KG1 (cell line): ENCODE results near the gene PPP1R13B.
"Not testable (repeated sequence)": the region's sequence is repeated elsewhere in the genome, so short reads cannot be mapped to it uniquely, and the experiment has no call there.

Experiments used
- DNase-seq: peaks from one replicate; lab custom pipeline; 2025; lab: John Stamatoyannopoulos, UW

Gene PPP1R13B

GRCh38 chr14:103698380-103699260, 148.8 kb downstream of the PPP1R13B start:
- DNase-seq = no peak

- no peak for DNase-seq
These were observed 149.6 kb downstream of the PPP1R13B start for GRCh38 chr14:103697603-103698379.

- no peak for DNase-seq
These were observed 150.2 kb downstream of the PPP1R13B start for GRCh38 chr14:103697206-103697602.

GRCh38 chr14:103696466-103697071, 150.8 kb downstream of the PPP1R13B start:
- DNase-seq = no peak

- no peak for DNase-seq
These were observed 151.3 kb downstream of the PPP1R13B start for GRCh38 chr14:103696070-103696402.

GRCh38 chr14:103695296-103696069, 151.9 kb downstream of the PPP1R13B start:
- DNase-seq = no peak

- DNase-seq = no peak
These were observed 152.8 kb downstream of the PPP1R13B start for GRCh38 chr14:103694572-103695026.

GRCh38 chr14:103693515-103693914, 153.9 kb downstream of the PPP1R13B start:
- no peak for DNase-seq

GRCh38 chr14:103692871-103693270, 154.5 kb downstream of the PPP1R13B start:
- no peak for DNase-seq

- DNase-seq = no peak
These were observed 155.2 kb downstream of the PPP1R13B start for GRCh38 chr14:103692159-103692558.

GRCh38 chr14:103691655-103692054, 155.7 kb downstream of the PPP1R13B start:
- DNase-seq = not testable (repeated sequence)

- DNase-seq = no peak
These were observed 157.0 kb downstream of the PPP1R13B start for GRCh38 chr14:103690332-103690731.

- no peak for DNase-seq
These were observed 158.2 kb downstream of the PPP1R13B start for GRCh38 chr14:103688906-103689902.

GRCh38 chr14:103688441-103688840, 158.9 kb downstream of the PPP1R13B start:
- DNase-seq = no peak

GRCh38 chr14:103687712-103688111, 159.7 kb downstream of the PPP1R13B start:
- DNase-seq = no peak

GRCh38 chr14:103686831-103687485, 160.4 kb downstream of the PPP1R13B start:
- no peak for DNase-seq

GRCh38 chr14:103685276-103686211, 161.8 kb downstream of the PPP1R13B start:
- no peak for DNase-seq

- DNase-seq = no peak
These were observed 162.5 kb downstream of the PPP1R13B start for GRCh38 chr14:103684871-103685270.

- DNase-seq = no peak
These were observed 162.9 kb downstream of the PPP1R13B start for GRCh38 chr14:103684471-103684870.
